ENCODE data around the gene DAZAP2. TPM values are rescaled to one million over a fixed set of nuclear protein-coding genes. Genes with fewer than 3 reads are reported as not detected.

DAZAP2 gene
- total RNA-seq, 1 experiment from 2014 or later = 100 TPM

- TF ChIP-seq CTCF (IDR thresholded peaks at IDR 0.05; ENCODE audit: insufficient read depth in 1 of 2, low read depth in 1 of 2, low read length in 1 of 2, severe bottlenecking in 1 of 2, unreplicated experiment in 1 of 2) = no peak
- Histone ChIP-seq H3K4me3 (ENCODE audit: low read depth, low read length) (no peak overlapping the region), H3K27me3 (replicated peaks; ENCODE audit: control insufficient read depth, insufficient read depth, low read length) (no peaks in the 10 kb centered on the region), H3K9me3 (no peaks in the 10 kb centered on the region), H3K4me1 (peaks cover 11% of the 10 kb centered on the region; the same call in 1 of the 2 replicates), H3K36me3 (ENCODE audit: control insufficient read depth, insufficient read depth, low read length) (no peaks in the 10 kb centered on the region)
- H3K9me3 Mint-ChIP-seq (ENCODE audit: unreplicated experiment) = no peaks in the 10 kb centered on the region
- CTCF ChIA-PET = no interaction called here
- intact Hi-C loops (cut with micrococcal nuclease; ENCODE audit: unreplicated experiment) = no loop called here
- no peaks in the 10 kb centered on the region for H3K27me3 Mint-ChIP-seq (ENCODE audit: insufficient read depth, unreplicated experiment)
- POLR2A ChIA-PET = no interaction called here
- no peak overlapping the region for H3K4me3 Mint-ChIP-seq (ENCODE audit: unreplicated experiment)
- no peak overlapping the region for H3K27ac Mint-ChIP-seq (ENCODE audit: unreplicated experiment)
- no peak for DNase-seq
- BruUV-seq (replicated peaks) = no TSS peak
- H3K36me3 Mint-ChIP-seq (ENCODE audit: insufficient read depth, unreplicated experiment) = no peaks in the 10 kb centered on the region
- peaks cover 21% of the 10 kb centered on the region for H3K4me1 Mint-ChIP-seq (ENCODE audit: low read depth, unreplicated experiment)
Observed at GRCh38 chr12:51202718-51203117, 35.9 kb upstream of the DAZAP2 start.

- Mint-ChIP-seq H3K36me3 (ENCODE audit: insufficient read depth, unreplicated experiment) (no peaks in the 10 kb centered on the region), H3K27ac (ENCODE audit: unreplicated experiment) (no peak overlapping the region), H3K4me3 (ENCODE audit: unreplicated experiment) (no peak overlapping the region), H3K27me3 (ENCODE audit: insufficient read depth, unreplicated experiment) (no peaks in the 10 kb centered on the region), H3K9me3 (ENCODE audit: unreplicated experiment) (no peaks in the 10 kb centered on the region), H3K4me1 (ENCODE audit: low read depth, unreplicated experiment) (peaks cover 11% of the 10 kb centered on the region)
- TF ChIP-seq CTCF (IDR thresholded peaks at IDR 0.05; ENCODE audit: insufficient read depth in 1 of 2, low read depth in 1 of 2, low read length in 1 of 2, severe bottlenecking in 1 of 2, unreplicated experiment in 1 of 2) = no peak
- DNase-seq = no peak
- H3K36me3 ChIP-seq (ENCODE audit: control insufficient read depth, insufficient read depth, low read length) = no peaks in the 10 kb centered on the region
- H3K9me3 ChIP-seq = no peaks in the 10 kb centered on the region
- BruUV-seq (replicated peaks) = no TSS peak
- ChIA-PET CTCF (interaction anchor here (1.2 to 1.3 kb wide), 2 partner anchors 12 to 14 kb away, joined by 3 to 7 read pairs; partner anchors contain the start of gene POU6F1), POLR2A (interaction anchor here (0.6 kb wide), 1 partner anchor 20 kb away, joined by 5 read pairs; no protein-coding TSS in a partner anchor)
- no peaks in the 10 kb centered on the region for H3K27me3 ChIP-seq (replicated peaks; ENCODE audit: control insufficient read depth, insufficient read depth, low read length)
- H3K4me1 ChIP-seq = no peaks in the 10 kb centered on the region
- intact Hi-C loops (cut with micrococcal nuclease; ENCODE audit: unreplicated experiment) = no loop called here
- no peak overlapping the region for H3K4me3 ChIP-seq (ENCODE audit: low read depth, low read length)
Observed at GRCh38 chr12:51205350-51205749, 33.3 kb upstream of the DAZAP2 start.

- H3K27me3 Mint-ChIP-seq (ENCODE audit: insufficient read depth, unreplicated experiment) = no peaks in the 10 kb centered on the region
- intact Hi-C loops (cut with micrococcal nuclease; ENCODE audit: unreplicated experiment) = no loop called here
- no peak overlapping the region for H3K4me3 ChIP-seq (ENCODE audit: low read depth, low read length)
- no peaks in the 10 kb centered on the region for H3K9me3 ChIP-seq
- H3K36me3 Mint-ChIP-seq (ENCODE audit: insufficient read depth, unreplicated experiment) = no peaks in the 10 kb centered on the region
- H3K9me3 Mint-ChIP-seq (ENCODE audit: unreplicated experiment) = no peaks in the 10 kb centered on the region
- H3K4me1 Mint-ChIP-seq (ENCODE audit: low read depth, unreplicated experiment) = peaks cover 6% of the 10 kb centered on the region
- H3K4me1 ChIP-seq = no peaks in the 10 kb centered on the region
- H3K4me3 Mint-ChIP-seq (ENCODE audit: unreplicated experiment) = no peak overlapping the region
- no peaks in the 10 kb centered on the region for H3K27me3 ChIP-seq (replicated peaks; ENCODE audit: control insufficient read depth, insufficient read depth, low read length)
- no TSS peak for BruUV-seq (replicated peaks)
- DNase-seq = no peak
- no peak for TF ChIP-seq CTCF (IDR thresholded peaks at IDR 0.05; ENCODE audit: insufficient read depth in 1 of 2, low read depth in 1 of 2, low read length in 1 of 2, severe bottlenecking in 1 of 2, unreplicated experiment in 1 of 2)
- H3K36me3 ChIP-seq (ENCODE audit: control insufficient read depth, insufficient read depth, low read length) = no peaks in the 10 kb centered on the region
- CTCF ChIA-PET = no interaction called here
- POLR2A ChIA-PET = no interaction called here
- H3K27ac Mint-ChIP-seq (ENCODE audit: unreplicated experiment) = no peak overlapping the region
Observed at GRCh38 chr12:51208016-51208660, 30.5 kb upstream of the DAZAP2 start.

All from Caco-2 (cell line).